ENCODE data around the gene SUSD2.

- TF ChIP-seq CTCF (IDR thresholded peaks at IDR 0.05; ENCODE audit: low read depth, low read length) (no peak), EZH2phosphoT487 (IDR thresholded peaks at IDR 0.05; ENCODE audit: low read depth) (no peak)
These were observed 21.6 kb upstream of the SUSD2 start for GRCh38 chr22:24159650-24160049.
